NCI-H2081 treated with DMSO at 0.1 percent for 48 hours (cell line): ENCODE results near the gene NRIP3.

Experiments
- DNase-seq: peaks from one replicate; lab custom pipeline; 2025; lab: John Stamatoyannopoulos, UW

NRIP3 gene

GRCh38 chr11:9003573-9004182 is at the start of gene NRIP3:
TSS of gene NRIP3 (minus strand) at chr11:9004001. CDS start at chr11:9003935, 66 bp downstream.
- no peak for DNase-seq

- no peak for DNase-seq
Measured at GRCh38 chr11:9052316-9052715, 48.5 kb upstream of the NRIP3 start.

- no peak for DNase-seq
Measured at GRCh38 chr11:9049959-9050358, 46.2 kb upstream of the NRIP3 start.

GRCh38 chr11:9047964-9048523 is 44.2 kb upstream of the NRIP3 start:
- no peak for DNase-seq

GRCh38 chr11:9046481-9046880 is 42.7 kb upstream of the NRIP3 start:
- DNase-seq = no peak

GRCh38 chr11:9042488-9042887 is 38.7 kb upstream of the NRIP3 start:
- no peak for DNase-seq

GRCh38 chr11:9041747-9042146 is 37.9 kb upstream of the NRIP3 start:
- no peak for DNase-seq

- no peak for DNase-seq
Measured at GRCh38 chr11:9040410-9040809, 36.6 kb upstream of the NRIP3 start.

- no peak for DNase-seq
Measured at GRCh38 chr11:9039863-9040262, 36.1 kb upstream of the NRIP3 start.

GRCh38 chr11:9039198-9039597 is 35.4 kb upstream of the NRIP3 start:
- no peak for DNase-seq

GRCh38 chr11:9038541-9038940 is 34.7 kb upstream of the NRIP3 start:
- no peak for DNase-seq

- no peak for DNase-seq
Measured at GRCh38 chr11:9037963-9038362, 34.2 kb upstream of the NRIP3 start.

- DNase-seq = no peak
Measured at GRCh38 chr11:9037046-9037780, 33.4 kb upstream of the NRIP3 start.

GRCh38 chr11:9030601-9031000 is 26.8 kb upstream of the NRIP3 start:
- no peak for DNase-seq

- no peak for DNase-seq
Measured at GRCh38 chr11:9029422-9029821, 25.6 kb upstream of the NRIP3 start.

GRCh38 chr11:9028581-9028980 is 24.8 kb upstream of the NRIP3 start:
- DNase-seq = no peak

GRCh38 chr11:9025101-9025850 is 21.5 kb upstream of the NRIP3 start:
- DNase-seq = no peak

- no peak for DNase-seq
Measured at GRCh38 chr11:9022961-9023680, 19.3 kb upstream of the NRIP3 start.

- DNase-seq = no peak
Measured at GRCh38 chr11:9020916-9021315, 17.1 kb upstream of the NRIP3 start.

- no peak for DNase-seq
Measured at GRCh38 chr11:9019861-9020260, 16.1 kb upstream of the NRIP3 start.

GRCh38 chr11:9017773-9018172 is 14.0 kb upstream of the NRIP3 start:
- no peak for DNase-seq
